K562 (cell line): ENCODE data around the gene GNGT2. TPM values are rescaled to one million over a fixed set of nuclear protein-coding genes. Genes with fewer than 3 reads are reported as not detected.

Experiments used
- CREB1 ChIP-seq, 2 experiments: sonication (generic) in 1 of 2; formaldehyde crosslinking in 1 of 2; IDR thresholded peaks; 2 replicates each; pipeline versions ENCODE4 v1.6.1 to v1.8.0; 2012 to 2022; ENCODE audit warnings: inconsistent platforms in 1 of 2, mild to moderate bottlenecking in 1 of 2, missing genetic modification reagents in 1 of 2, moderate library complexity in 1 of 2
- DPF2 ChIP-seq: fragments of 450-650 bp; IDR thresholded peaks from 2 replicates; pipeline ENCODE4 v1.6.1; 2016
- GTF2A2 ChIP-seq: IDR thresholded peaks from 2 replicates; pipeline ENCODE4 v1.6.1; 2016; ENCODE audit warnings: mild to moderate bottlenecking, missing genetic modification characterization, missing compliant biosample characterization
- HES1 ChIP-seq: fragments of 450-650 bp; IDR thresholded peaks from 2 replicates; pipeline ENCODE4 v1.6.1; 2016; ENCODE audit warnings: low read depth, mild to moderate bottlenecking, moderate library complexity
- KAT8 ChIP-seq: fragments of 450-650 bp; IDR thresholded peaks from 2 replicates; pipeline ENCODE4 v1.6.1; 2016; ENCODE audit warnings: low read depth, mild to moderate bottlenecking
- NELFE ChIP-seq: IDR thresholded peaks from 2 replicates; pipeline ENCODE4 v1.6.1; 2011; ENCODE audit warnings: mild to moderate bottlenecking; ENCODE audit not compliant: insufficient read depth, insufficient read length
- NR1H2 ChIP-seq: sonication (generic); formaldehyde crosslinking; IDR thresholded peaks from 2 replicates; pipeline ENCODE4 v1.4.0; 2020; ENCODE audit warnings: mild to moderate bottlenecking, missing genetic modification reagents
- SLC30A9 ChIP-seq: fragments of 250-450 bp; sonication (Bioruptor Pico); IDR thresholded peaks from 2 replicates; pipeline ENCODE4 v1.8.0; 2022; ENCODE audit warnings: mild to moderate bottlenecking, moderate library complexity
- TAF1 ChIP-seq: IDR thresholded peaks from 2 replicates; pipeline ENCODE4 v1.6.1; 2011; ENCODE audit warnings: mild to moderate bottlenecking, low read length, moderate library complexity; ENCODE audit not compliant: insufficient read depth, control insufficient read depth, severe bottlenecking; ENCODE audit errors: extremely low read depth
- TCF7 ChIP-seq: sonication (generic); IDR thresholded peaks from 2 replicates; pipeline ENCODE4 v1.6.1; 2016; ENCODE audit warnings: antibody characterized with exemption, borderline replicate concordance
- ZNF436 ChIP-seq: fragments of 250-450, 450-650 bp; sonication (Bioruptor Pico); formaldehyde crosslinking; IDR thresholded peaks from 2 replicates; pipeline ENCODE4 v1.7.0; 2020; ENCODE audit warnings: mild to moderate bottlenecking
- ZNF695 ChIP-seq: fragments of 450-650 bp; formaldehyde crosslinking; IDR thresholded peaks from 2 replicates; pipeline ENCODE4 v1.4.0; 2020; ENCODE audit warnings: mild to moderate bottlenecking, moderate library complexity
- ZNF740 ChIP-seq, 3 experiments: fragments of 200-800 bp in 1 of 3; sonication (Bioruptor generic) in 1 of 3; sonication (generic) in 1 of 3; formaldehyde crosslinking in 1 of 3; IDR thresholded peaks; 2 replicates each; pipeline versions ENCODE4 v1.6.1 to v1.8.0; 2016 to 2022; ENCODE audit warnings: mild to moderate bottlenecking in 2 of 3, missing compliant biosample characterization in 2 of 3, missing genetic modification characterization in 2 of 3, missing genetic modification reagents in 1 of 3
- ZNF77 ChIP-seq: fragments of 250-450 bp; sonication (Bioruptor Pico); IDR thresholded peaks from 2 replicates; pipeline ENCODE4 v1.5.0; 2020
- polyA plus RNA-seq, 8 experiments: library from polyadenylated mRNA; depleted of rRNA in 4 of 8; stranded (reverse) in 5 of 8; unstranded in 3 of 8; fragments of >200 nt; fragmentation: Nextera tagmentation in 2 of 8; fragmentation: Illumina TruSeq in 1 of 8; extraction: Ambion mirVana in 2 of 8; extraction: Trizol in 1 of 8; gene quantifications; 2 replicates each; pipeline versions ENCODE4 v1.2.1 to v1.2.3, GENCODE V29; 2011 to 2014; ENCODE audit warnings: inconsistent platforms in 1 of 8, missing spikeins in 1 of 8
- total RNA-seq, 7 experiments: library from RNA; depleted of rRNA in 6 of 7; stranded (reverse); fragments of >200 nt in 6 of 7; fragmentation: Illumina TruSeq in 2 of 7; extraction: Trizol in 2 of 7; gene quantifications; 2 replicates each; pipeline versions ENCODE4 v1.2.1 to v1.2.3, GENCODE V29; 2011 to 2021; ENCODE audit warnings: low replicate concordance in 1 of 7
- TF ChIP-seq, protein P1 (sequence below): fragments of 450-650 bp; IDR thresholded peaks from one replicate; pipeline ENCODE4 v1.6.1; 2018; ENCODE audit warnings: mild to moderate bottlenecking, moderate library complexity; ENCODE audit not compliant: partially characterized antibody
- TF ChIP-seq, protein P2 (sequence below): sonication (generic); formaldehyde crosslinking; IDR thresholded peaks from 2 replicates; pipeline ENCODE4 v1.8.0; 2022; ENCODE audit warnings: missing genetic modification reagents, mild to moderate bottlenecking, moderate library complexity, borderline replicate concordance
- TF ChIP-seq, protein P3 (sequence below): IDR thresholded peaks from 2 replicates; pipeline ENCODE4 v1.6.1; 2011; ENCODE audit not compliant: insufficient read length; ENCODE audit errors: extremely low read depth
- TF ChIP-seq, protein P4 (sequence below): IDR thresholded peaks from 3 replicates; pipeline ENCODE4 v1.6.1; 2011; ENCODE audit warnings: borderline replicate concordance, mild to moderate bottlenecking, moderate library complexity; ENCODE audit not compliant: insufficient read length; ENCODE audit errors: extremely low read depth

Gene GNGT2
- total and polyA plus RNA-seq, 9 of the 15 experiments (the other 6 are each of a cell fraction or from before 2014, with no cell fraction given) = not detected

- TF ChIP-seq, protein P1, sequence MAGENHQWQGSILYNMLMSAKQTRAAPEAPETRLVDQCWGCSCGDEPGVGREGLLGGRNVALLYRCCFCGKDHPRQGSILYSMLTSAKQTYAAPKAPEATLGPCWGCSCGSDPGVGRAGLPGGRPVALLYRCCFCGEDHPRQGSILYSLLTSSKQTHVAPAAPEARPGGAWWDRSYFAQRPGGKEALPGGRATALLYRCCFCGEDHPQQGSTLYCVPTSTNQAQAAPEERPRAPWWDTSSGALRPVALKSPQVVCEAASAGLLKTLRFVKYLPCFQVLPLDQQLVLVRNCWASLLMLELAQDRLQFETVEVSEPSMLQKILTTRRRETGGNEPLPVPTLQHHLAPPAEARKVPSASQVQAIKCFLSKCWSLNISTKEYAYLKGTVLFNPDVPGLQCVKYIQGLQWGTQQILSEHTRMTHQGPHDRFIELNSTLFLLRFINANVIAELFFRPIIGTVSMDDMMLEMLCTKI = no peak
- TF ChIP-seq TCF7 = peak; percentile 92
- TF ChIP-seq, protein P2, sequence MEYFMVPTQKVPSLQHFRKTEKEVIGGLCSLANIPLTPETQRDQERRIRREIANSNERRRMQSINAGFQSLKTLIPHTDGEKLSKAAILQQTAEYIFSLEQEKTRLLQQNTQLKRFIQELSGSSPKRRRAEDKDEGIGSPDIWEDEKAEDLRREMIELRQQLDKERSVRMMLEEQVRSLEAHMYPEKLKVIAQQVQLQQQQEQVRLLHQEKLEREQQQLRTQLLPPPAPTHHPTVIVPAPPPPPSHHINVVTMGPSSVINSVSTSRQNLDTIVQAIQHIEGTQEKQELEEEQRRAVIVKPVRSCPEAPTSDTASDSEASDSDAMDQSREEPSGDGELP (CRISPR knock-in tag) = peak; percentile 37; the same call in 1 of the 2 replicates
- TF ChIP-seq ZNF436 (CRISPR knock-in tag) = no peak
- TF ChIP-seq, protein P3, sequence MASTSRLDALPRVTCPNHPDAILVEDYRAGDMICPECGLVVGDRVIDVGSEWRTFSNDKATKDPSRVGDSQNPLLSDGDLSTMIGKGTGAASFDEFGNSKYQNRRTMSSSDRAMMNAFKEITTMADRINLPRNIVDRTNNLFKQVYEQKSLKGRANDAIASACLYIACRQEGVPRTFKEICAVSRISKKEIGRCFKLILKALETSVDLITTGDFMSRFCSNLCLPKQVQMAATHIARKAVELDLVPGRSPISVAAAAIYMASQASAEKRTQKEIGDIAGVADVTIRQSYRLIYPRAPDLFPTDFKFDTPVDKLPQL = no peak
- no peak for TF ChIP-seq ZNF695 (CRISPR knock-in tag)
- no peak for TF ChIP-seq DPF2
- TF ChIP-seq ZNF77 (CRISPR knock-in tag) = no peak
- no peak for TF ChIP-seq GTF2A2 (tag)
- TF ChIP-seq NR1H2 (CRISPR knock-in tag) = no peak
- no peak for TF ChIP-seq HES1
- no peak for TF ChIP-seq KAT8
- TF ChIP-seq ZNF740 (CRISPR knock-in tag; IDR thresholded peaks at IDR 0.05) = no peak
- no peak for TF ChIP-seq ZNF740 (tag; IDR thresholded peaks at IDR 0.05)
- peak; percentile 43 for TF ChIP-seq CREB1 (IDR thresholded peaks at IDR 0.05)
- TF ChIP-seq CREB1 (CRISPR knock-in tag; IDR thresholded peaks at IDR 0.05) = peak; percentile 71
- TF ChIP-seq SLC30A9 (CRISPR knock-in tag) = no peak
- TF ChIP-seq NELFE = no peak
- TF ChIP-seq TAF1 = no peak
- TF ChIP-seq, protein P4, sequence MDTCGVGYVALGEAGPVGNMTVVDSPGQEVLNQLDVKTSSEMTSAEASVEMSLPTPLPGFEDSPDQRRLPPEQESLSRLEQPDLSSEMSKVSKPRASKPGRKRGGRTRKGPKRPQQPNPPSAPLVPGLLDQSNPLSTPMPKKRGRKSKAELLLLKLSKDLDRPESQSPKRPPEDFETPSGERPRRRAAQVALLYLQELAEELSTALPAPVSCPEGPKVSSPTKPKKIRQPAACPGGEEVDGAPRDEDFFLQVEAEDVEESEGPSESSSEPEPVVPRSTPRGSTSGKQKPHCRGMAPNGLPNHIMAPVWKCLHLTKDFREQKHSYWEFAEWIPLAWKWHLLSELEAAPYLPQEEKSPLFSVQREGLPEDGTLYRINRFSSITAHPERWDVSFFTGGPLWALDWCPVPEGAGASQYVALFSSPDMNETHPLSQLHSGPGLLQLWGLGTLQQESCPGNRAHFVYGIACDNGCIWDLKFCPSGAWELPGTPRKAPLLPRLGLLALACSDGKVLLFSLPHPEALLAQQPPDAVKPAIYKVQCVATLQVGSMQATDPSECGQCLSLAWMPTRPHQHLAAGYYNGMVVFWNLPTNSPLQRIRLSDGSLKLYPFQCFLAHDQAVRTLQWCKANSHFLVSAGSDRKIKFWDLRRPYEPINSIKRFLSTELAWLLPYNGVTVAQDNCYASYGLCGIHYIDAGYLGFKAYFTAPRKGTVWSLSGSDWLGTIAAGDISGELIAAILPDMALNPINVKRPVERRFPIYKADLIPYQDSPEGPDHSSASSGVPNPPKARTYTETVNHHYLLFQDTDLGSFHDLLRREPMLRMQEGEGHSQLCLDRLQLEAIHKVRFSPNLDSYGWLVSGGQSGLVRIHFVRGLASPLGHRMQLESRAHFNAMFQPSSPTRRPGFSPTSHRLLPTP = no peak
Measured at GRCh38 chr17:49230636-49231562, 20.5 kb upstream of the GNGT2 start, which contains the start of gene PHOSPHO1 (continued).
